Measurements from ENCODE around the gene NSMCE4A. TPM values are rescaled to one million over a fixed set of nuclear protein-coding genes. Genes with fewer than 3 reads are reported as not detected.
"Not testable (repeated sequence)": the region's sequence is repeated elsewhere in the genome, so short reads cannot be mapped to it uniquely, and the experiment has no call there.

NSMCE4A gene
- total RNA-seq (57.9 and 67.6 TPM in 2 replicates), polyA plus RNA-seq (44.5 and 51.0 TPM in 2 replicates)

- WGBS (ENCODE audit: low lambda C conversion rate, missing lambda C conversion rate), result under 1% methylated on average over 77 of the region's 101 CpGs
- no peaks in the 10 kb centered on the region for H3K36me3 ChIP-seq (replicated peaks; ENCODE audit: insufficient read depth, low read depth)
- peaks cover 14% of the 10 kb centered on the region for H3K4me1 ChIP-seq (ENCODE audit: insufficient read depth)
- TF ChIP-seq EZH2phosphoT487 (IDR thresholded peaks at IDR 0.05; ENCODE audit: low read depth, severe bottlenecking, unreplicated experiment), result no peak
- TF ChIP-seq, protein P1, sequence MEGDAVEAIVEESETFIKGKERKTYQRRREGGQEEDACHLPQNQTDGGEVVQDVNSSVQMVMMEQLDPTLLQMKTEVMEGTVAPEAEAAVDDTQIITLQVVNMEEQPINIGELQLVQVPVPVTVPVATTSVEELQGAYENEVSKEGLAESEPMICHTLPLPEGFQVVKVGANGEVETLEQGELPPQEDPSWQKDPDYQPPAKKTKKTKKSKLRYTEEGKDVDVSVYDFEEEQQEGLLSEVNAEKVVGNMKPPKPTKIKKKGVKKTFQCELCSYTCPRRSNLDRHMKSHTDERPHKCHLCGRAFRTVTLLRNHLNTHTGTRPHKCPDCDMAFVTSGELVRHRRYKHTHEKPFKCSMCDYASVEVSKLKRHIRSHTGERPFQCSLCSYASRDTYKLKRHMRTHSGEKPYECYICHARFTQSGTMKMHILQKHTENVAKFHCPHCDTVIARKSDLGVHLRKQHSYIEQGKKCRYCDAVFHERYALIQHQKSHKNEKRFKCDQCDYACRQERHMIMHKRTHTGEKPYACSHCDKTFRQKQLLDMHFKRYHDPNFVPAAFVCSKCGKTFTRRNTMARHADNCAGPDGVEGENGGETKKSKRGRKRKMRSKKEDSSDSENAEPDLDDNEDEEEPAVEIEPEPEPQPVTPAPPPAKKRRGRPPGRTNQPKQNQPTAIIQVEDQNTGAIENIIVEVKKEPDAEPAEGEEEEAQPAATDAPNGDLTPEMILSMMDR (IDR thresholded peaks at IDR 0.05; ENCODE audit: poor library complexity), result no peak
- no peak for TF ChIP-seq EZH2 (IDR thresholded peaks at IDR 0.05; ENCODE audit: borderline replicate concordance)
- H2AFZ ChIP-seq, result peak within 1 kb of the TSS; percentile 99
- no peaks in the 10 kb centered on the region for H3K9me2 ChIP-seq (replicated peaks; ENCODE audit: insufficient read depth)
- H3K79me2 ChIP-seq, result peaks cover 29% of the 10 kb centered on the region
- H4K20me1 ChIP-seq (ENCODE audit: insufficient read depth, poor library complexity, severe bottlenecking), result peaks cover 2% of the 10 kb centered on the region
- H3K27me3 ChIP-seq, result no peaks in the 10 kb centered on the region
- H3K9me3 ChIP-seq (ENCODE audit: low read depth), result no peaks in the 10 kb centered on the region
- peak within 1 kb of the TSS; percentile 100 for H3K27ac ChIP-seq
- H3K4me3 ChIP-seq, result peak within 1 kb of the TSS; percentile 100
- peak; percentile 90 for DNase-seq (ENCODE audit: low spot score)
- peak within 1 kb of the TSS; percentile 97 for H3K4me2 ChIP-seq
Measured at GRCh38 chr10:121974535-121975294, at the start of gene NSMCE4A. NSMCE4A (minus strand) TSS chr10:121975217; CDS start chr10:121975165, 52 bp downstream.

DNA sequence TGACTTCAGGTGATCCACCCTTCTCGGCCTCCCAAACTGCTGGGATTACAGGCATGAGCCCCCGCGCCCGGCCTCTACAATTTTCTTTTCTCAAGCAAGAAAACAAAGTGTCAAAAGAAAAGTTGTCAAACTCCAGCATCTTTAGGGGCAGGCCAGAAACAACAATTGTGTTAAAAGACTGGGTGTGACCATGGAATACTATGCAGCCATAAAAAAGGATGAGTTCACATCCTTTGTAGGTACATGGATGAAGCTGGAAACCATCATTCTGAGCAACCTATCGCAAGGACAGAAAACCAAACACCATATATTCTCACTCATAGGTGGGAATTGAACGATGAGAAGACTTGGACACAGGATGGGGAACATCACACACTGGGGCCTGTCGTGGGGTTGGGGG, 48.2 kb upstream of the NSMCE4A start:
- H3K9me3 ChIP-seq (ENCODE audit: low read depth); H3K4me3 ChIP-seq; H2AFZ ChIP-seq; H3K36me3 ChIP-seq (replicated peaks; ENCODE audit: insufficient read depth, low read depth); H3K9me2 ChIP-seq (replicated peaks; ENCODE audit: insufficient read depth); DNase-seq (ENCODE audit: low spot score); H3K27me3 ChIP-seq; H3K79me2 ChIP-seq; H4K20me1 ChIP-seq (ENCODE audit: insufficient read depth, poor library complexity, severe bottlenecking); H3K27ac ChIP-seq; H3K4me2 ChIP-seq: not testable (repeated sequence)
- WGBS (ENCODE audit: low lambda C conversion rate, missing lambda C conversion rate), result 97% methylated on average over 7 of the region's 7 CpGs
- peaks cover 18% of the 10 kb centered on the region for H3K4me1 ChIP-seq (ENCODE audit: insufficient read depth)

DNA sequence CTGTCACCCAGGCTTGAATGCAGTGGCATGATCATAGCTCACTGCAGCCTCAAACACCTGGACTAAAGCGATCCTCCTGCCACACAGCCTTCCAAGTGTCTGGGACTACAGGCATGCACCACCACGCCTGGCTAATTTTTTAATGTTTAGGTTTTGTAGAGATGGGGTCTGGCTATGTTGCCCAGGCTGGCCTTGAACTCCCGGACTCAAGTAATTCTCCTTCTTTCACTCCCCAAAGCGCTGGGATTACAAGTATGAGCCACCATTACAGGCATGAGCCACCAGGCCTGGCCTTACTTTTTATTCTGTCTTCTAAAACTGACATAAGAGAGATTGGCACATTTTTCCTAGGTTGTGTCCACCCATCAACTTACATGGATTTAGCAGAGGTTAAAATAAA, 47.3 kb upstream of the NSMCE4A start:
- WGBS (ENCODE audit: low lambda C conversion rate, missing lambda C conversion rate), result 95% methylated on average over 4 of the region's 4 CpGs
- peak overlapping the region; percentile 64 for H3K4me2 ChIP-seq
- H4K20me1 ChIP-seq (ENCODE audit: insufficient read depth, poor library complexity, severe bottlenecking), result no peaks in the 10 kb centered on the region
- DNase-seq (ENCODE audit: low spot score), result no peak
- no peak for TF ChIP-seq EZH2 (IDR thresholded peaks at IDR 0.05; ENCODE audit: borderline replicate concordance)
- TF ChIP-seq, protein P1 (IDR thresholded peaks at IDR 0.05; ENCODE audit: poor library complexity), result no peak
- TF ChIP-seq EZH2phosphoT487 (IDR thresholded peaks at IDR 0.05; ENCODE audit: low read depth, severe bottlenecking, unreplicated experiment), result no peak
- H2AFZ ChIP-seq, result no peak overlapping the region
- H3K9me2 ChIP-seq (replicated peaks; ENCODE audit: insufficient read depth), result no peaks in the 10 kb centered on the region
- peaks cover 23% of the 10 kb centered on the region for H3K4me1 ChIP-seq (ENCODE audit: insufficient read depth)
- H3K27ac ChIP-seq, result peak overlapping the region; percentile 97
- H3K4me3 ChIP-seq, result no peak overlapping the region
- no peaks in the 10 kb centered on the region for H3K36me3 ChIP-seq (replicated peaks; ENCODE audit: insufficient read depth, low read depth)
- no peaks in the 10 kb centered on the region for H3K27me3 ChIP-seq
- H3K79me2 ChIP-seq, result no peaks in the 10 kb centered on the region
- no peaks in the 10 kb centered on the region for H3K9me3 ChIP-seq (ENCODE audit: low read depth)

- no peak for DNase-seq (ENCODE audit: low spot score)
- Histone ChIP-seq H4K20me1 (ENCODE audit: insufficient read depth, poor library complexity, severe bottlenecking) (no peaks in the 10 kb centered on the region), H3K4me3 (no peak overlapping the region), H3K27me3 (no peaks in the 10 kb centered on the region), H3K4me2 (peak overlapping the region; percentile 64), H2AFZ (no peak overlapping the region), H3K27ac (peak overlapping the region; percentile 97), H3K79me2 (no peaks in the 10 kb centered on the region), H3K36me3 (replicated peaks; ENCODE audit: insufficient read depth, low read depth) (no peaks in the 10 kb centered on the region), H3K9me3 (ENCODE audit: low read depth) (no peaks in the 10 kb centered on the region), H3K9me2 (replicated peaks; ENCODE audit: insufficient read depth) (no peaks in the 10 kb centered on the region), H3K4me1 (ENCODE audit: insufficient read depth) (peaks cover 23% of the 10 kb centered on the region)
- TF ChIP-seq, protein P1 (IDR thresholded peaks at IDR 0.05; ENCODE audit: poor library complexity), result no peak
- TF ChIP-seq EZH2 (IDR thresholded peaks at IDR 0.05; ENCODE audit: borderline replicate concordance) (no peak), EZH2phosphoT487 (IDR thresholded peaks at IDR 0.05; ENCODE audit: low read depth, severe bottlenecking, unreplicated experiment) (no peak)
- 82% methylated on average over 11 of the region's 11 CpGs for WGBS (ENCODE audit: low lambda C conversion rate, missing lambda C conversion rate)
Measured at GRCh38 chr10:122021828-122022227, 46.8 kb upstream of the NSMCE4A start.
